Measurements from ENCODE around the gene CPNE6.
A peak's percentile ranks its signal among the peaks of the same experiment; 100 is the strongest.

The CPNE6 gene

DNA sequence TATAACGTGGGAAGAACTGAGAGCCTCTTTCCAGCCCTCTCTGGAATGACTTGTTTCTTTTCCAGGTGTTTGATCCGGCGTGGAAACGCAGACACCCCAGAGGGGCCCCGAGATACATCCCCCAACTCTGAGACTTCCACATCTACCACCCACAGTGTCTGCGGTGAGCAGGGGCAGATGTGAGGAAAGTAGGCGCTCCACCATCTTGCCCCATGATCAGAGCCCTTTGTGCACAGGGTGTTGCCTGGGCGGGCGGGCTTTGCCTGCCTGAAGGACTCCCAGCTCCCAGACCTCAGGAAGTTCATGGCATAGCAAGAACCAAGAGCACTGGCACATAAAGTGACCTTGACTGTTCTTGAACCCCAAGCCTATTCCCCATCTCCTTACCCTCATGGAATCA is 16.7 kb upstream of the CPNE6 start:
- no peak for DNase-seq (ENCODE audit: low read depth)

- no peak for DNase-seq (ENCODE audit: low read depth)
Observed at GRCh38 chr14:24055971-24056799, 15.2 kb upstream of the CPNE6 start.

DNA sequence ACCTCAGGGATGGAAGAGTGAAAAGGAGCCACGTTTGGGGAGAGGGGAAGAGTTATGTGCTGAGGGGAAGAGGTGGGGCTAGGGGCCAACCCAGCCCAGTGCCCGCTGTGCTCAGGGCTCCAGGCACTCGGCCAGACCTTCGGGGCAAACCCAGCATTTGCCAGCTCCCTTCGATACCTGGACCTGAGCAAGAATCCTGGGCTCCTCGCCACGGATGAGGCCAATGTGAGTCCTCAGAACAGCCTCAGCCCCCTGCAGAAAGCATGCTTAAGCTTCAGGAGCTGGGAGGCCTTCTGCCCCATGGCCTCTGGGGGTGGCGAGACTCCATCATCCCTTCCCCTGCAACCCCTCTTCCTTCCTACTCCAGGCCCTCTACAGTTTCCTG is 14.6 kb upstream of the CPNE6 start:
- DNase-seq (ENCODE audit: low read depth) = no peak

DNA sequence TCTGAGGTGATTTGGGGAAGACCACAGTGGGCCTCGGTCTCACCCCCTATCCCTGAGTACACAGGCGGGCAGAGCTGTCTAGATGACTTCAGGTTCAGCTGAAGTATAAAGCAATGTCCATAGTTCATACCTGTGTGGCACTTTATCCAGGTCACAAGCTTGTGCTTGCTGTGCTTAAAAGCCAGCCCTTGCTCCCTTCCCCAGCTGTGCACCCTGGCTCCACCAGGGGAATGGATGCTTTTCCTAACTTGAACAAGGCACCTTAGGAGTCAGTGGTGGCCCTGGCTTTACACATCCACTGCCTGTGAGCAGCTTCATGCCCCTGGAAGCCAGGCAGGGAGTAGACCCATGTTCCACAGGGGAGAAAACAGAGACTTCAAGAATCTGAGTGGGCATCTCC is 14.1 kb upstream of the CPNE6 start:
- DNase-seq (ENCODE audit: low read depth) = no peak

GRCh38 chr14:24057867-24058259 is 13.5 kb upstream of the CPNE6 start:
- DNase-seq (ENCODE audit: low read depth) = no peak

GRCh38 chr14:24058260-24058950 is 13.0 kb upstream of the CPNE6 start:
- peak; percentile 43 for DNase-seq (ENCODE audit: low read depth)

GRCh38 chr14:24058951-24059475 is 12.3 kb upstream of the CPNE6 start:
- DNase-seq (ENCODE audit: low read depth) = no peak

- DNase-seq (ENCODE audit: low read depth) = no peak
Observed at GRCh38 chr14:24059841-24060388, 11.4 kb upstream of the CPNE6 start.

- DNase-seq (ENCODE audit: low read depth) = no peak
Observed at GRCh38 chr14:24060443-24060842, 10.9 kb upstream of the CPNE6 start.

- no peak for DNase-seq (ENCODE audit: low read depth)
Observed at GRCh38 chr14:24060984-24061913, 10.1 kb upstream of the CPNE6 start.

- no peak for DNase-seq (ENCODE audit: low read depth)
Observed at GRCh38 chr14:24062216-24062980, 9.0 kb upstream of the CPNE6 start.

DNA sequence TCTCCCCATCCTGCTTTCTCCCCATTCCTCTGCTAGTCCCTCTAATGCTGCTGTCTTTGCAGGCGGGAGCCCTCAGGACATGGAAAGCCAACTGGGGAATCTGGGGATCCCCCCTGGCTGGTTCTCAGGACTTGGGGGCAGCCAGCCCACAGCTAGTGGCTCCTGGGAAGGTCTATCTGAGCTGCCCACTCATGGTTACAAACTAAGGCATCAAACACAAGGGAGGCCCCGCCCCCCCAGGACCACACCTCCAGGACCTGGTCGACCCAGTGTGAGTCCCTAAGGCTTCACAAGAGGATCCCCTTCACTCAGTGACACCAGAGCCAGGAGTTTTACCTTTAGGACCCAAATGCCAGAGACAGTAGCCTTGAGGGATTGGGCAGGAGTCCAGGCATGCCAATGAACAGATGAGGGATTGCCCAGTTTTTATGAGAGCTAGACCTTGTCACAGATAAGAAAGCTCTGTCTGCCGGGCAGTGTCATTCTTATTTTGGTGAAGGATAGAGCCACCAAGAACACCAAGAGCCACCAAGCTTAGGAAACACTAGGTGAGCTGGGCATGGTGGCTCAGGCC is 8.0 kb upstream of the CPNE6 start:
- DNase-seq (ENCODE audit: low read depth) = no peak

DNA sequence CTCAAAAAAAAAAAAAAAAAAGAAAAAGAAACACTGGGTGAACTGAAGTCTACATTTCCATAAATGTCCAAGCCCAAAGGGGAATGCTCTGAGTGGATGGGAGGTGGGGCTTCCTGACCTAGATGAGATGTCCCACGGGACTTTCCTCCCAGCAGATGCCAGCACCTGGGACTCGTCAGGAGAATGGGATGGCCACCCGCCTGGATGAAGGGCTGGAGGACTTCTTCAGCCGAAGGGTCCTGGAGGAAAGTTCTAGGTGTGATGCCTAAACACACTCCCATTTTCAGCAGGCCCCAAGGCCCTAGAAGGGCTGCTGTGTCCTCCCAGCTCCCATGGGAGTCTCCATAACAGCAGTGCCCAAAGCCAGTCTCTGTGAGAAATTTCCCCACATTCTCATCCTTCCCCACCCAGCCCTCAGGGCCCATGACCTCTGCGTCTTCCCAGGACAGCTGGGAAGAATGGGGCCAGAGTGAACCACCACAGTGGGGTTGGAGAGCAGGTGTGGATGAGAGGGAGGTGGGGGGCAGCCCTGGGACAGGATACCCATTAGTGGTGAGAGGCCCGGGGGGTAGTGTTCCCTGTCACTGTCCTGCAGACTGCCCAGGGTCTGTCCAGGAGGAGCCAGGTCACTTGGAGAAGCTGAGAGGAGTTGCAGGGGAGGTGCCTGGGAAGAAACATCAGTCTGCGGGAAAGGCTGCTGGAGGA is 7.1 kb upstream of the CPNE6 start:
- no peak for DNase-seq (ENCODE audit: low read depth)

- DNase-seq (ENCODE audit: low read depth) = no peak
Observed at GRCh38 chr14:24064856-24065255, 6.5 kb upstream of the CPNE6 start.

- DNase-seq (ENCODE audit: low read depth) = no peak
Observed at GRCh38 chr14:24065408-24065807, 6.0 kb upstream of the CPNE6 start.

DNA sequence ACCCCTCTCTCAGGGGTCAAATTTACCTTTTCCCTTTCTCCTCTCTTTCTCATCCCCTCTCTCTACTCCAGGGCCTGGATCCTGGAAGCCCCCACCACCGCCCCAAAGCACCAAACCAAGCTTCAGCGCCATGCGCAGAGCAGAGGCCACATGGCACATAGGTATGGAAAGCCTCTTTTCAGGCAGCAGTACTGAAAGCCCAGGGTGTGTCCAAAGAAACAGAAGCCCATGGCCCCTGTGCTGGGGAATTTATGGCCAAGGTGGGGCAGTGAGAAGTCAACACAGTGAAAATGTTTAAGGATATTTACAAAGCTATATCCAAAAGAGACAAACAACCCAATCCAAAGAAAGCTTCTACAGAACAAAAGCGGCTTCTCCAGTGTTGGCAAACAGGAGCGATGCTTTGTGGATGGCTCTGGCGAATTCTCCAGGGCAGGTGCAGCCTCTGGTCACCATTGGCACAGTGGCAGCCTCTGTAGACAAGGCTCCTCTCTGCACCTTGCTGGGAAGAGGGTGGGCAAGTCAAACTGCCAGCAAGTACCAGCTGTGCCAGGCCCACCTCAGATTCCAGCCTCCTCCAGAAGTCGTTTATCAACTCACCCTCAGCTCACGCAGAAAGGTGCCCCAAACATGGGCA is 4.7 kb upstream of the CPNE6 start:
- no peak for DNase-seq (ENCODE audit: low read depth)

GRCh38 chr14:24067133-24068082 is 4.0 kb upstream of the CPNE6 start:
- DNase-seq (ENCODE audit: low read depth) = no peak

DNA sequence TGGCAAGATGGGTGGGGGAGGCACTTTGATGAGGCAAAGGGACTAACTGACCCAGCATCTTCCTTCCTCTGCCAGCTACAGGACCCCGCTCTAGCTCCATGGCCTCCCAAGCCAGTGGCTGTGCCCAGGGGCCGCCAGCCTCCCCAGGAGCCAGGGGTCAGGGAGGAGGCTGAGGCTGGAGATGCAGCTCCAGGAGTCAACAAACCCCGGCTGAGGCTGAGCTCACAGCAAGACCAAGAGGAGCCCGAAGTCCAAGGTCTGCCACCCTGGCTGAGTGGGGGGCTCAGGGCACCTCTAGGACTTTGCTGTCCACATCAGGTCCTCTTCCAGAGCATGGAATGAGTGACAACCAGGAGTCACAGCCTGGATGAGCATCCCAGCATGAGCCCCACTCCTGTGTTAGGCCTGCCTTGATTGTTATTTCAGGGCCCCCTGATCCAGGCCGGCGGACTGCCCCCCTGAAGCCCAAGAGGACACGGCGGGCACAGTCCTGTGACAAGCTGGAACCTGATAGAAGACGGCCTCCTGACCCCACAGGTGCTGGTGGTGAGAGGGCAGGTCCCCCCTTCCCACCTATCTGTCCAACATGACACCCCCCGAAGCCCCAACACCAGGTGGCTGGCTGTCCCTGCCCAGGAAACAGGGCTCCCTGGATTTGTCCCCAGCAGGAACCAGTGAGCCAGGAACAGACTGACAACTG is 2.5 kb upstream of the CPNE6 start:
- DNase-seq (ENCODE audit: low read depth) = no peak

All from activated gamma-delta T cell treated with anti-CD3 and anti-CD28 coated beads, Interleukin-2, amount 50 U/mL, for 16 hours (primary cell).